ENCODE results near the gene RRP1B.

Gene RRP1B

GRCh38 chr21:43719748-43720538, 60.6 kb downstream of the RRP1B start:
- TF ChIP-seq NFIC (IDR thresholded peaks at IDR 0.05) (no peak), MAX (IDR thresholded peaks at IDR 0.05) (no peak), EP300 (IDR thresholded peaks at IDR 0.05; ENCODE audit: borderline replicate concordance) (no peak)

- TF ChIP-seq NFIC (IDR thresholded peaks at IDR 0.05) (no peak), FOXM1 (IDR thresholded peaks at IDR 0.05; ENCODE audit: borderline replicate concordance, low read depth) (no peak), ZBTB7A (IDR thresholded peaks at IDR 0.05; ENCODE audit: low read depth) (no peak), CREB1 (IDR thresholded peaks at IDR 0.05; ENCODE audit: low read depth) (no peak), REST (IDR thresholded peaks at IDR 0.05; ENCODE audit: low read depth) (no peak), MAX (IDR thresholded peaks at IDR 0.05) (no peak), EP300 (IDR thresholded peaks at IDR 0.05; ENCODE audit: borderline replicate concordance) (no peak), CEBPB (IDR thresholded peaks at IDR 0.05) (no peak), TCF12 (IDR thresholded peaks at IDR 0.05; ENCODE audit: low read depth) (no peak), YY1 (IDR thresholded peaks at IDR 0.05; ENCODE audit: low read depth) (no peak), TAF1 (IDR thresholded peaks at IDR 0.05; ENCODE audit: low read depth) (no peak), USF1 (IDR thresholded peaks at IDR 0.05) (no peak), TEAD4 (IDR thresholded peaks at IDR 0.05) (no peak), EGR1 (IDR thresholded peaks at IDR 0.05) (no peak), RAD21 (IDR thresholded peaks at IDR 0.05; ENCODE audit: low read depth) (no peak)
Measured at GRCh38 chr21:43720539-43721166, 61.3 kb downstream of the RRP1B start.

GRCh38 chr21:43721206-43721605, 61.8 kb downstream of the RRP1B start:
- no peak for TF ChIP-seq RAD21 (IDR thresholded peaks at IDR 0.05; ENCODE audit: low read depth)
- TF ChIP-seq USF1 (IDR thresholded peaks at IDR 0.05): no peak
- TF ChIP-seq CREB1 (IDR thresholded peaks at IDR 0.05; ENCODE audit: low read depth): no peak
- no peak for TF ChIP-seq EGR1 (IDR thresholded peaks at IDR 0.05)
- TF ChIP-seq NFIC (IDR thresholded peaks at IDR 0.05): no peak
- TF ChIP-seq REST (IDR thresholded peaks at IDR 0.05; ENCODE audit: low read depth): no peak
- no peak for TF ChIP-seq EP300 (IDR thresholded peaks at IDR 0.05; ENCODE audit: borderline replicate concordance)
- TF ChIP-seq CEBPB (IDR thresholded peaks at IDR 0.05): no peak
- TF ChIP-seq MAX (IDR thresholded peaks at IDR 0.05): no peak
- TF ChIP-seq FOXM1 (IDR thresholded peaks at IDR 0.05; ENCODE audit: borderline replicate concordance, low read depth): no peak
- no peak for TF ChIP-seq ZBTB7A (IDR thresholded peaks at IDR 0.05; ENCODE audit: low read depth)
- TF ChIP-seq TEAD4 (IDR thresholded peaks at IDR 0.05): no peak
- no peak for TF ChIP-seq TCF12 (IDR thresholded peaks at IDR 0.05; ENCODE audit: low read depth)

- TF ChIP-seq REST (IDR thresholded peaks at IDR 0.05; ENCODE audit: low read depth) (no peak), YY1 (IDR thresholded peaks at IDR 0.05; ENCODE audit: low read depth) (no peak), USF1 (IDR thresholded peaks at IDR 0.05) (no peak), RAD21 (IDR thresholded peaks at IDR 0.05; ENCODE audit: low read depth) (no peak), NFIC (IDR thresholded peaks at IDR 0.05) (no peak), TAF1 (IDR thresholded peaks at IDR 0.05; ENCODE audit: low read depth) (no peak), TEAD4 (IDR thresholded peaks at IDR 0.05) (no peak), CREB1 (IDR thresholded peaks at IDR 0.05; ENCODE audit: low read depth) (no peak), EP300 (IDR thresholded peaks at IDR 0.05; ENCODE audit: borderline replicate concordance) (no peak), CEBPB (IDR thresholded peaks at IDR 0.05) (no peak)
Measured at GRCh38 chr21:43721939-43722338, 62.6 kb downstream of the RRP1B start.
